ENCODE measurements around the gene GALNT2.

GALNT2 gene

GRCh38 chr1:230185076-230186001 lies 118.3 kb downstream of the GALNT2 start:
- DNase-seq (ENCODE audit: low read depth, low spot score): no peak
- H3K9me3 ChIP-seq (ENCODE audit: insufficient read depth, low read length): peaks cover 20% of the 10 kb centered on the region
- H3K4me1 ChIP-seq (ENCODE audit: insufficient read depth, insufficient read length): peaks cover 4% of the 10 kb centered on the region
- no peak overlapping the region for H3K4me3 ChIP-seq (ENCODE audit: insufficient read length, low read depth)
- H3K36me3 ChIP-seq (ENCODE audit: insufficient read depth, insufficient read length, low read length): peaks cover 8% of the 10 kb centered on the region
- no peak overlapping the region for H3K9ac ChIP-seq (ENCODE audit: insufficient read length, low read depth)
- H3K27me3 ChIP-seq (ENCODE audit: insufficient read depth, insufficient read length): no peaks in the 10 kb centered on the region
- TF ChIP-seq YY1 (IDR thresholded peaks at IDR 0.05; ENCODE audit: insufficient read depth, insufficient read length) (no peak), SUZ12 (IDR thresholded peaks at IDR 0.05; ENCODE audit: extremely low read depth, insufficient read depth, insufficient read length) (no peak), ZNF274 (IDR thresholded peaks at IDR 0.05; ENCODE audit: low read depth, low read length) (no peak)

- Histone ChIP-seq H3K9ac (ENCODE audit: insufficient read length, low read depth) (no peak overlapping the region), H3K27me3 (ENCODE audit: insufficient read depth, insufficient read length) (no peaks in the 10 kb centered on the region), H3K4me3 (ENCODE audit: insufficient read length, low read depth) (no peak overlapping the region), H3K36me3 (ENCODE audit: insufficient read depth, insufficient read length, low read length) (peaks cover 8% of the 10 kb centered on the region), H3K9me3 (ENCODE audit: insufficient read depth, low read length) (peaks cover 20% of the 10 kb centered on the region), H3K4me1 (ENCODE audit: insufficient read depth, insufficient read length) (peaks cover 4% of the 10 kb centered on the region)
- no peak for TF ChIP-seq SUZ12 (IDR thresholded peaks at IDR 0.05; ENCODE audit: extremely low read depth, insufficient read depth, insufficient read length)
- no peak for TF ChIP-seq ZNF274 (IDR thresholded peaks at IDR 0.05; ENCODE audit: low read depth, low read length)
- no peak for TF ChIP-seq YY1 (IDR thresholded peaks at IDR 0.05; ENCODE audit: insufficient read depth, insufficient read length)
- peak; percentile 91 for DNase-seq (ENCODE audit: low read depth, low spot score)
Observed at GRCh38 chr1:230186003-230186863, 119.2 kb downstream of the GALNT2 start.

GRCh38 chr1:230186874-230187273 lies 119.8 kb downstream of the GALNT2 start:
- peaks cover 20% of the 10 kb centered on the region for H3K9me3 ChIP-seq (ENCODE audit: insufficient read depth, low read length)
- no peak for TF ChIP-seq ZNF274 (IDR thresholded peaks at IDR 0.05; ENCODE audit: low read depth, low read length)
- TF ChIP-seq SUZ12 (IDR thresholded peaks at IDR 0.05; ENCODE audit: extremely low read depth, insufficient read depth, insufficient read length): no peak
- no peaks in the 10 kb centered on the region for H3K27me3 ChIP-seq (ENCODE audit: insufficient read depth, insufficient read length)
- no peak overlapping the region for H3K9ac ChIP-seq (ENCODE audit: insufficient read length, low read depth)
- no peak overlapping the region for H3K4me3 ChIP-seq (ENCODE audit: insufficient read length, low read depth)
- DNase-seq (ENCODE audit: low read depth, low spot score): no peak
- H3K36me3 ChIP-seq (ENCODE audit: insufficient read depth, insufficient read length, low read length): peaks cover 8% of the 10 kb centered on the region
- peaks cover 4% of the 10 kb centered on the region for H3K4me1 ChIP-seq (ENCODE audit: insufficient read depth, insufficient read length)

GRCh38 chr1:230187290-230187689 lies 120.3 kb downstream of the GALNT2 start:
- Histone ChIP-seq H3K27me3 (ENCODE audit: insufficient read depth, insufficient read length) (no peaks in the 10 kb centered on the region), H3K9ac (ENCODE audit: insufficient read length, low read depth) (no peak overlapping the region), H3K36me3 (ENCODE audit: insufficient read depth, insufficient read length, low read length) (peaks cover 8% of the 10 kb centered on the region), H3K9me3 (ENCODE audit: insufficient read depth, low read length) (peaks cover 20% of the 10 kb centered on the region), H3K4me1 (ENCODE audit: insufficient read depth, insufficient read length) (peaks cover 4% of the 10 kb centered on the region), H3K4me3 (ENCODE audit: insufficient read length, low read depth) (no peak overlapping the region)
- no peak for DNase-seq (ENCODE audit: low read depth, low spot score)
- TF ChIP-seq YY1 (IDR thresholded peaks at IDR 0.05; ENCODE audit: insufficient read depth, insufficient read length) (no peak), ZNF274 (IDR thresholded peaks at IDR 0.05; ENCODE audit: low read depth, low read length) (no peak), SUZ12 (IDR thresholded peaks at IDR 0.05; ENCODE audit: extremely low read depth, insufficient read depth, insufficient read length) (no peak)

- TF ChIP-seq ZNF274 (IDR thresholded peaks at IDR 0.05; ENCODE audit: low read depth, low read length): no peak
- TF ChIP-seq SUZ12 (IDR thresholded peaks at IDR 0.05; ENCODE audit: extremely low read depth, insufficient read depth, insufficient read length): no peak
- TF ChIP-seq YY1 (IDR thresholded peaks at IDR 0.05; ENCODE audit: insufficient read depth, insufficient read length): no peak
- Histone ChIP-seq H3K9me3 (ENCODE audit: insufficient read depth, low read length) (peaks cover 20% of the 10 kb centered on the region), H3K4me3 (ENCODE audit: insufficient read length, low read depth) (no peak overlapping the region), H3K27me3 (ENCODE audit: insufficient read depth, insufficient read length) (no peaks in the 10 kb centered on the region), H3K36me3 (ENCODE audit: insufficient read depth, insufficient read length, low read length) (peaks cover 13% of the 10 kb centered on the region), H3K4me1 (ENCODE audit: insufficient read depth, insufficient read length) (peaks cover 5% of the 10 kb centered on the region), H3K9ac (ENCODE audit: insufficient read length, low read depth) (no peak overlapping the region)
- no peak for DNase-seq (ENCODE audit: low read depth, low spot score)
Observed at GRCh38 chr1:230188826-230189225, 121.8 kb downstream of the GALNT2 start.

- H3K4me1 ChIP-seq (ENCODE audit: insufficient read depth, insufficient read length): peaks cover 10% of the 10 kb centered on the region
- peaks cover 16% of the 10 kb centered on the region for H3K9me3 ChIP-seq (ENCODE audit: insufficient read depth, low read length)
- DNase-seq (ENCODE audit: low read depth, low spot score): no peak
- no peaks in the 10 kb centered on the region for H3K27me3 ChIP-seq (ENCODE audit: insufficient read depth, insufficient read length)
- no peak overlapping the region for H3K4me3 ChIP-seq (ENCODE audit: insufficient read length, low read depth)
- no peak for TF ChIP-seq ZNF274 (IDR thresholded peaks at IDR 0.05; ENCODE audit: low read depth, low read length)
- TF ChIP-seq YY1 (IDR thresholded peaks at IDR 0.05; ENCODE audit: insufficient read depth, insufficient read length): no peak
- no peak for TF ChIP-seq SUZ12 (IDR thresholded peaks at IDR 0.05; ENCODE audit: extremely low read depth, insufficient read depth, insufficient read length)
- peaks cover 13% of the 10 kb centered on the region for H3K36me3 ChIP-seq (ENCODE audit: insufficient read depth, insufficient read length, low read length)
- no peak overlapping the region for H3K9ac ChIP-seq (ENCODE audit: insufficient read length, low read depth)
Observed at GRCh38 chr1:230189341-230189740, 122.3 kb downstream of the GALNT2 start.

GRCh38 chr1:230189824-230190223 lies 122.8 kb downstream of the GALNT2 start:
- Histone ChIP-seq H3K4me1 (ENCODE audit: insufficient read depth, insufficient read length) (peaks cover 15% of the 10 kb centered on the region), H3K4me3 (ENCODE audit: insufficient read length, low read depth) (no peak overlapping the region), H3K9ac (ENCODE audit: insufficient read length, low read depth) (no peak overlapping the region), H3K36me3 (ENCODE audit: insufficient read depth, insufficient read length, low read length) (peaks cover 13% of the 10 kb centered on the region), H3K9me3 (ENCODE audit: insufficient read depth, low read length) (peaks cover 11% of the 10 kb centered on the region), H3K27me3 (ENCODE audit: insufficient read depth, insufficient read length) (no peaks in the 10 kb centered on the region)
- DNase-seq (ENCODE audit: low read depth, low spot score): no peak
- TF ChIP-seq YY1 (IDR thresholded peaks at IDR 0.05; ENCODE audit: insufficient read depth, insufficient read length) (no peak), SUZ12 (IDR thresholded peaks at IDR 0.05; ENCODE audit: extremely low read depth, insufficient read depth, insufficient read length) (no peak), ZNF274 (IDR thresholded peaks at IDR 0.05; ENCODE audit: low read depth, low read length) (no peak)
